K562 (cell line): Measurements from ENCODE around the gene VKORC1. TPM values are rescaled to one million over a fixed set of nuclear protein-coding genes. Genes with fewer than 3 reads are reported as not detected.
A peak's percentile ranks its signal among the peaks of the same experiment; 100 is the strongest.

ENCODE experiments used
- ADNP ChIP-seq: fragments of 200-800 bp; sonication (Bioruptor generic); IDR thresholded peaks from 2 replicates; pipeline ENCODE4 v1.6.1; 2016; ENCODE audit warnings: missing genetic modification characterization, missing compliant biosample characterization
- ARID1B ChIP-seq: fragments of 450-650 bp; IDR thresholded peaks from 2 replicates; pipeline ENCODE4 v1.6.1; 2016; ENCODE audit warnings: antibody characterized with exemption, mild to moderate bottlenecking, inconsistent platforms
- CBX2 ChIP-seq: fragments of 200-600 bp; sonication (generic); IDR thresholded peaks from one replicate; pipeline ENCODE4 v1.6.1; 2012; ENCODE audit warnings: mild to moderate bottlenecking, low read length, inconsistent platforms; ENCODE audit not compliant: insufficient read depth, poor library complexity, severe bottlenecking
- DACH1 ChIP-seq: fragments of 450-650 bp; IDR thresholded peaks from 2 replicates; pipeline ENCODE4 v1.6.1; 2018; ENCODE audit not compliant: partially characterized antibody
- ETS2 ChIP-seq: IDR thresholded peaks from 2 replicates; pipeline ENCODE4 v1.6.1; 2016; ENCODE audit warnings: borderline replicate concordance, missing genetic modification characterization, mild to moderate bottlenecking, moderate library complexity, missing compliant biosample characterization; ENCODE audit not compliant: poor library complexity, severe bottlenecking
- FOXP1 ChIP-seq: sonication (generic); formaldehyde crosslinking; IDR thresholded peaks from 2 replicates; pipeline ENCODE4 v1.8.0; 2022; ENCODE audit warnings: mild to moderate bottlenecking, missing genetic modification reagents
- HDAC8 ChIP-seq: fragments of 450-650 bp; IDR thresholded peaks from 2 replicates; pipeline ENCODE4 v1.6.1; 2016; ENCODE audit warnings: mild to moderate bottlenecking, missing genetic modification characterization, moderate library complexity, missing compliant biosample characterization
- PRPF4 ChIP-seq: fragments of 200-400 bp; formaldehyde crosslinking; IDR thresholded peaks from one replicate; pipeline ENCODE4 v1.6.1; 2017; ENCODE audit warnings: low read length, low read depth, mild to moderate bottlenecking; ENCODE audit not compliant: insufficient read depth, poor library complexity, severe bottlenecking
- PTTG1 ChIP-seq: fragments of 450-650 bp; IDR thresholded peaks from 2 replicates; pipeline ENCODE4 v1.6.1; 2016; ENCODE audit warnings: low read depth, mild to moderate bottlenecking, missing genetic modification characterization, missing compliant biosample characterization
- RUNX1 ChIP-seq: sonication (generic); IDR thresholded peaks from 2 replicates; pipeline ENCODE4 v1.6.1; 2016; ENCODE audit warnings: antibody characterized with exemption, low read depth
- SAFB2 ChIP-seq: fragments of 200-400 bp; formaldehyde crosslinking; IDR thresholded peaks from 2 replicates; pipeline ENCODE4 v1.6.1; 2018; ENCODE audit warnings: borderline replicate concordance, low read length, low read depth, moderate library complexity; ENCODE audit not compliant: severe bottlenecking
- SIX5 ChIP-seq, 2 experiments: IDR thresholded peaks; 2 replicates each; pipeline ENCODE4 v1.6.1; 2011; ENCODE audit warnings: low read length in 2 of 2, borderline replicate concordance in 1 of 2, low read depth in 1 of 2, mild to moderate bottlenecking in 1 of 2, moderate library complexity in 1 of 2; ENCODE audit not compliant: insufficient read depth in 1 of 2
- TAF1 ChIP-seq: IDR thresholded peaks from 2 replicates; pipeline ENCODE4 v1.6.1; 2011; ENCODE audit warnings: mild to moderate bottlenecking, low read length, moderate library complexity; ENCODE audit not compliant: insufficient read depth, control insufficient read depth, severe bottlenecking; ENCODE audit errors: extremely low read depth
- TAF15 ChIP-seq: fragments of 200-400 bp; formaldehyde crosslinking; IDR thresholded peaks from 2 replicates; pipeline ENCODE4 v1.6.1; 2017; ENCODE audit warnings: mild to moderate bottlenecking, low read depth, low read length, moderate library complexity
- TEAD1 ChIP-seq, 2 experiments: fragments of 450-650 bp in 1 of 2; sonication (generic) in 1 of 2; formaldehyde crosslinking; IDR thresholded peaks; 2 replicates each; pipeline versions ENCODE4 v1.4.0 to v1.8.0; 2020 to 2022; ENCODE audit warnings: mild to moderate bottlenecking in 2 of 2, missing genetic modification reagents in 1 of 2
- TEAD2 ChIP-seq: fragments of 450-650 bp; IDR thresholded peaks from 2 replicates; pipeline ENCODE4 v1.6.1; 2016; ENCODE audit warnings: missing genetic modification characterization, control low read depth, missing compliant biosample characterization
- THRAP3 ChIP-seq: fragments of 450-650 bp; IDR thresholded peaks from 2 replicates; pipeline ENCODE4 v1.6.1; 2016; ENCODE audit warnings: mild to moderate bottlenecking, inconsistent platforms, borderline replicate concordance
- USF2 ChIP-seq: sonication (generic); formaldehyde crosslinking; IDR thresholded peaks from 2 replicates; pipeline ENCODE4 v1.5.0; 2020; ENCODE audit warnings: missing genetic modification reagents
- ZKSCAN1 ChIP-seq: fragments of 150-350 bp; IDR thresholded peaks from 2 replicates; pipeline ENCODE4 v1.6.1; 2016; ENCODE audit warnings: low read depth, low read length
- ZNF408 ChIP-seq: fragments of 250-450 bp; sonication (Bioruptor Pico); IDR thresholded peaks from 2 replicates; pipeline ENCODE4 v1.4.0; 2020; ENCODE audit warnings: low read depth, mild to moderate bottlenecking, moderate library complexity
- ZNF551 ChIP-seq: fragments of 250-450 bp; sonication (Bioruptor Pico); IDR thresholded peaks from 2 replicates; pipeline ENCODE4 v1.5.0; 2021; ENCODE audit warnings: mild to moderate bottlenecking, moderate library complexity
- ZNF695 ChIP-seq: fragments of 450-650 bp; formaldehyde crosslinking; IDR thresholded peaks from 2 replicates; pipeline ENCODE4 v1.4.0; 2020; ENCODE audit warnings: mild to moderate bottlenecking, moderate library complexity
- polyA plus RNA-seq, 8 experiments: library from polyadenylated mRNA; depleted of rRNA in 4 of 8; stranded (reverse) in 5 of 8; unstranded in 3 of 8; fragments of >200 nt; fragmentation: Nextera tagmentation in 2 of 8; fragmentation: Illumina TruSeq in 1 of 8; extraction: Ambion mirVana in 2 of 8; extraction: Trizol in 1 of 8; gene quantifications; 2 replicates each; pipeline versions ENCODE4 v1.2.1 to v1.2.3, GENCODE V29; 2011 to 2014; ENCODE audit warnings: inconsistent platforms in 1 of 8, missing spikeins in 1 of 8
- total RNA-seq, 7 experiments: library from RNA; depleted of rRNA in 6 of 7; stranded (reverse); fragments of >200 nt in 6 of 7; fragmentation: Illumina TruSeq in 2 of 7; extraction: Trizol in 2 of 7; gene quantifications; 2 replicates each; pipeline versions ENCODE4 v1.2.1 to v1.2.3, GENCODE V29; 2011 to 2021; ENCODE audit warnings: low replicate concordance in 1 of 7
- TF ChIP-seq, protein P1 (sequence below): sonication (generic); formaldehyde crosslinking; IDR thresholded peaks from 2 replicates; pipeline ENCODE4 v1.8.0; 2022; ENCODE audit warnings: mild to moderate bottlenecking, low read depth, missing genetic modification reagents
- TF ChIP-seq, protein P2 (sequence below): fragments of 250-450 bp; sonication (Bioruptor Pico); IDR thresholded peaks from 2 replicates; pipeline ENCODE4 v1.5.0; 2022; ENCODE audit warnings: mild to moderate bottlenecking

VKORC1 gene
- total and polyA plus RNA-seq, 9 of the 15 experiments (the other 6 are each of a cell fraction or from before 2014, with no cell fraction given) = 30.0 to 119 (median 62.1) TPM

- TF ChIP-seq TEAD2 (tag) (no peak), DACH1 (peak; percentile 38), FOXP1 (CRISPR knock-in tag) (peak; percentile 37; the same call in 1 of the 2 replicates), RUNX1 (no peak), SIX5 (IDR thresholded peaks at IDR 0.05; ENCODE audit: borderline replicate concordance in 1 of 2, insufficient read depth in 1 of 2, low read depth in 1 of 2, low read length in 2 of 2) (no peak), ZNF551 (CRISPR knock-in tag) (no peak), SAFB2 (no peak), HDAC8 (tag) (no peak), TEAD1 (CRISPR knock-in tag; IDR thresholded peaks at IDR 0.05) (peak in 1 of 2 experiments; percentile 26; a peak in 1 of 4 replicates), THRAP3 (no peak), TAF15 (no peak), ARID1B (no peak), ZNF695 (CRISPR knock-in tag) (no peak), PRPF4 (no peak), TAF1 (peak; percentile 19), ZKSCAN1 (peak; percentile 71), PTTG1 (tag) (no peak), ETS2 (tag) (no peak), USF2 (CRISPR knock-in tag) (no peak), ADNP (tag) (no peak), ZNF408 (CRISPR knock-in tag) (no peak), CBX2 (no peak)
- TF ChIP-seq, protein P1, sequence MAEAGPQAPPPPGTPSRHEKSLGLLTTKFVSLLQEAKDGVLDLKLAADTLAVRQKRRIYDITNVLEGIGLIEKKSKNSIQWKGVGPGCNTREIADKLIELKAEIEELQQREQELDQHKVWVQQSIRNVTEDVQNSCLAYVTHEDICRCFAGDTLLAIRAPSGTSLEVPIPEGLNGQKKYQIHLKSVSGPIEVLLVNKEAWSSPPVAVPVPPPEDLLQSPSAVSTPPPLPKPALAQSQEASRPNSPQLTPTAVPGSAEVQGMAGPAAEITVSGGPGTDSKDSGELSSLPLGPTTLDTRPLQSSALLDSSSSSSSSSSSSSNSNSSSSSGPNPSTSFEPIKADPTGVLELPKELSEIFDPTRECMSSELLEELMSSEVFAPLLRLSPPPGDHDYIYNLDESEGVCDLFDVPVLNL (CRISPR knock-in tag) = no peak
- TF ChIP-seq, protein P2, sequence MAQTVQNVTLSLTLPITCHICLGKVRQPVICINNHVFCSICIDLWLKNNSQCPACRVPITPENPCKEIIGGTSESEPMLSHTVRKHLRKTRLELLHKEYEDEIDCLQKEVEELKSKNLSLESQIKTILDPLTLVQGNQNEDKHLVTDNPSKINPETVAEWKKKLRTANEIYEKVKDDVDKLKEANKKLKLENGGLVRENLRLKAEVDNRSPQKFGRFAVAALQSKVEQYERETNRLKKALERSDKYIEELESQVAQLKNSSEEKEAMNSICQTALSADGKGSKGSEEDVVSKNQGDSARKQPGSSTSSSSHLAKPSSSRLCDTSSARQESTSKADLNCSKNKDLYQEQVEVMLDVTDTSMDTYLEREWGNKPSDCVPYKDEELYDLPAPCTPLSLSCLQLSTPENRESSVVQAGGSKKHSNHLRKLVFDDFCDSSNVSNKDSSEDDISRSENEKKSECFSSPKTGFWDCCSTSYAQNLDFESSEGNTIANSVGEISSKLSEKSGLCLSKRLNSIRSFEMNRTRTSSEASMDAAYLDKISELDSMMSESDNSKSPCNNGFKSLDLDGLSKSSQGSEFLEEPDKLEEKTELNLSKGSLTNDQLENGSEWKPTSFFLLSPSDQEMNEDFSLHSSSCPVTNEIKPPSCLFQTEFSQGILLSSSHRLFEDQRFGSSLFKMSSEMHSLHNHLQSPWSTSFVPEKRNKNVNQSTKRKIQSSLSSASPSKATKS = no peak
Measured at GRCh38 chr16:31142109-31143010, 47.8 kb upstream of the VKORC1 start (continued).
